Mucosa of gallbladder (tissue), 1 donor: ENCODE measurements around the gene CYP20A1. TPM values are rescaled to one million over a fixed set of nuclear protein-coding genes. Genes with fewer than 3 reads are reported as not detected.
"Not testable (repeated sequence)": the region's sequence is repeated elsewhere in the genome, so short reads cannot be mapped to it uniquely, and the experiment has no call there.

Experiments
- DNase-seq: peaks from one replicate; pipeline ENCODE4 v3.0.0-alpha.2; 2020; ENCODE audit warnings: low spot score
- total RNA-seq: library from RNA; stranded (reverse); gene quantifications from one replicate; pipeline ENCODE4 v1.2.1, GENCODE V29; 2021
- donor health status: DM: no; HTN: no; CAD: no.

Gene CYP20A1, protein sequence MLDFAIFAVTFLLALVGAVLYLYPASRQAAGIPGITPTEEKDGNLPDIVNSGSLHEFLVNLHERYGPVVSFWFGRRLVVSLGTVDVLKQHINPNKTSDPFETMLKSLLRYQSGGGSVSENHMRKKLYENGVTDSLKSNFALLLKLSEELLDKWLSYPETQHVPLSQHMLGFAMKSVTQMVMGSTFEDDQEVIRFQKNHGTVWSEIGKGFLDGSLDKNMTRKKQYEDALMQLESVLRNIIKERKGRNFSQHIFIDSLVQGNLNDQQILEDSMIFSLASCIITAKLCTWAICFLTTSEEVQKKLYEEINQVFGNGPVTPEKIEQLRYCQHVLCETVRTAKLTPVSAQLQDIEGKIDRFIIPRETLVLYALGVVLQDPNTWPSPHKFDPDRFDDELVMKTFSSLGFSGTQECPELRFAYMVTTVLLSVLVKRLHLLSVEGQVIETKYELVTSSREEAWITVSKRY
- 32.5 TPM for total RNA-seq

DNA sequence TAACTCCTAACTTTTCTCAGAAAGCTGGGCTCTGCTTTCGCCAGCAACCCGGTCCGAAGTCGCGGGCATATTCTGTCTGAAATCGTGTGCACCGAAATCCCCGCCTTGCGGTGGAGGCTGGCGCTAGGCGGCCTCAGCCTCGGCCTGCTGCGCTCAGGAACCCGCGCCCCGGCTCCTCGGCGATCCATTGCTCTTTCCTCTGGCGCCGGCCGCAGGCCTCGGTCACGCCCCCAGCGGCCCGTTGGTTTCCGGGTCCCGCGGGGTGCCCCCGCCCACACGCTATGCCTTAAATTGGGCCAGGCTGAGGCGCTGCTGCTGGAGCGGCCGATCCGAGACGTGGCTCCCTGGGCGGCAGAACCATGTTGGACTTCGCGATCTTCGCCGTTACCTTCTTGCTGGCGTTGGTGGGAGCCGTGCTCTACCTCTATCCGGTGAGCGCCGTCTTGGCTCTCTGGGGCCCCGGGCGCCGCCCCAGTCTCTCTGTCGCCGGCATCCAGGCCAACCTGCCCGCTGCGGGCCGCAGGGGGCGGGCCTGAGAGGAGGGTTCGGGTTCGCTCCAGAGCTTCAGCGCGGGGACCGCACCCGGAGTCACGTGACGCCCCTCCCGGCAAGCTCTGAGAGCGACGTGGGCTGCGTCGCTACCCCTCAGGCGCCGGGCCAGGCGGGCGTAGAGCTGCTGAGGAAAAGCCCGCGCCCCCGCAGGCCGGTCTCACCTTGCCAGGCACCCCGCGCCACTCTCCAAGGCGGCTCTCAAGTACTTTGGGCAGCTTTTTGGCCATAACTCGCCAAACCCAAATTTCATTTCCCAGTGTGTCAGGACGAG is at the start of gene CYP20A1:
CYP20A1 (plus strand) TSS at position 315 of the 823 bp plus-strand sequence; CDS start at position 360, 45 bp downstream.
- DNase-seq = peak; percentile 97

- not testable (repeated sequence) for DNase-seq
These were observed 48.3 kb upstream of the CYP20A1 start for GRCh38 chr2:203190547-203190946.

- not testable (repeated sequence) for DNase-seq
These were observed 47.8 kb upstream of the CYP20A1 start for GRCh38 chr2:203191026-203191425.

DNA sequence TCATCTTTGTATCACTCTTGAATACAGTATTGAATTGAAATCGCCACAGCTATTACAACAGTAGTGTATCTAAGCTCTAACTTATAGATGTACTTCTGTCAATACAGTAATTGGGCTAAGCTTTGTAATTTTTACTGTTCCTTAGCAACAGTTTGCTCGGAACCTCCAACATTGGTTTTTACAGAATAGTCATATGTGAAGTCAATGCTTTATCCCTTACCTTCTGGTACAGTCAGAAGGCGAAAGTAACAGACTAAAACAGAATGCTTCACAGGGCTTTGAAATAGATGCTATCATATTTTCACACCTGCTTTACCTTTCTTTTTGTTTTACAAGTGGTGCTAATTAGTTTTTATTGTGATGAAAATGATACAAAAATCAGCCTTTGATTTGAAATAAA is 46.9 kb upstream of the CYP20A1 start:
- DNase-seq = no peak

GRCh38 chr2:203195331-203196036 is 43.3 kb upstream of the CYP20A1 start:
- no peak for DNase-seq

- DNase-seq = no peak
These were observed 38.0 kb upstream of the CYP20A1 start for GRCh38 chr2:203200866-203201265.

- DNase-seq = no peak
These were observed 37.4 kb upstream of the CYP20A1 start for GRCh38 chr2:203201426-203201825.

DNA sequence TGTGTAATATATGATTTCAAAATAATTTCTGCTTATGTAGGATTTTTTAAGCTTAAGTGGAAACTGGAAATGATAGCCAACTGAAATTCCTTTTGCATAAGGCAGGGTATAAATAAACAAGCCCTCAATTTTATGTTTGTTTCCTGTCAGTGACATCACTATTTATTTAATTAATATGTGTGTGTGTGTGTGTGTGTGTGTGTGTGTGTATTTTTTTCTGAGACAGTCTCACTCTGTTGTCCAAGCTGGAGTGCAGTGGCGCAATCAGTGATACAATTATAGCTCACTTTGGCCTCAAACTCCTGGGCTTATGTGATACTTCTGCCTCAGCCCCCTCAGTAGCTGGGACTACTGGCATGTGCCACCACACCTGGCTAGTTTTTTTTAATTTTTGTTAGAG is 29.3 kb upstream of the CYP20A1 start:
- no peak for DNase-seq

DNA sequence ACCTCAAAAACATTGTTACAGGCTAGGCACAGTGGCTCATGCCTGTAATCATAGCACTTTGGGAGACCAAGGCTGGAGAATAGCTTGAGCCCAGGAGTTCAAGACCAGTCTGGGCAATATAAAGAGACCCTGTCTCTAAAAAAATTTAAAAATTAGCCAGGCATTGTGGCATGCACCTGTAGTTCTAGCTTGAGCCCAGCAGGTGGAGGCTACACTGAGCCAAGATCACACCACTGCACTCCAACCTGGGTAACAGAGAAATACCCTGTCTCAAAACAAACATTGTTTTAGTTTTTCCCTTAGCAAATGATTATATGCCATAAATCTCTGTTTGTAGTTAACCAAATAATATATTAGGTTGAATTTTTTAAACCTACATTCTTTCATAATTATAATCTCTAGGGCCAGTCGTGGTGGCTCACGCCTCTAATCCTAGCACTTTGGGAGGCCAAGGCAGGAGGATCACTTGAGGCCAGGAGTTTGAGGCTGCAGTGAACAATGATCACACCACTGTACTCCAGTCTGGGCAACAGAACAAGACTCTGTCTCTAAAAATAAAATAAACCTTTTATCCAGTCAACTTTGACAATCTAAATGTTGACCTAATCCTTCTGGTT is 13.3 kb upstream of the CYP20A1 start:
- no peak for DNase-seq

- DNase-seq = not testable (repeated sequence)
These were observed 9.1 kb upstream of the CYP20A1 start for GRCh38 chr2:203229674-203230073.

DNA sequence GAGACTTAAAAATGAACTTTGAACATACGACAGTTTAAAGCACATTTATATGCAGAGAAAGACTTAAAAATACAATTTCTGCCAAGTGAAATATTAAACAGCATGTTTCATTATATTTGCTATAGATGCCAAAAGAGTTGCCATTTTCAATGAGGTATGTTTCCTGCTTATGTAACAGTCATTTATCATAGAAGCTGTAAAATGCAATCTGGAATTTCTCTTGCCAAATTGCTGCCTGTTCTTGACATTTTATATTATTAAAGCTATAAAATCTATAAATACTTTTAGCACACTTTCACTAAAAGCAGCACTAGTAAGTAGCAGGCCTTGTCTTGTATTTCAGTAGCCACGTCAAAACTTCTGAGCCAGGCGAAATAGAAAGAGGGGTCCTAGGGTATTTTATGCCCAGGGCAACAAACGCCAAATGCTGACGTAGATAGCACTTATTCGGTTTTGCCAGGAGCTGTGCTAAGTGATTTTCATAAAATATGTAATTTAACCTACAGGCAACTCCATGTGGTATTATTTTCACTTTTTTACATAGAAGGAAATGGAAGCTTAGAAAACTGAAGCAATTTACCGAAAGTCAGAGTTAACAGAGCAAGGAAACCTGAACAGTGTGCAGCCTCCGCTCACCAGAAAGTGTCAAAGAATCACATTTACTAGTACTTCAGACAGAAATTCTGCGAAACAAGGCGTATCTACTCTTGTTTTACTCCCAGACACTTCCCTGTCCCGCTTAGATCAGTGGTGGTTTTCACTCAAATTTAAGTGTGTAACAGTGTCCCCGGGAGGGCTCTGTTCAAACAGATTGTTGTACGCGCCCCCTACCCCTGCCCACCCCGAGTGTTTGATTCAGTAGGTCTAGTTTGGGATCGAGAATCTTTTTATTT is 1.2 kb upstream of the CYP20A1 start:
- DNase-seq = no peak

DNA sequence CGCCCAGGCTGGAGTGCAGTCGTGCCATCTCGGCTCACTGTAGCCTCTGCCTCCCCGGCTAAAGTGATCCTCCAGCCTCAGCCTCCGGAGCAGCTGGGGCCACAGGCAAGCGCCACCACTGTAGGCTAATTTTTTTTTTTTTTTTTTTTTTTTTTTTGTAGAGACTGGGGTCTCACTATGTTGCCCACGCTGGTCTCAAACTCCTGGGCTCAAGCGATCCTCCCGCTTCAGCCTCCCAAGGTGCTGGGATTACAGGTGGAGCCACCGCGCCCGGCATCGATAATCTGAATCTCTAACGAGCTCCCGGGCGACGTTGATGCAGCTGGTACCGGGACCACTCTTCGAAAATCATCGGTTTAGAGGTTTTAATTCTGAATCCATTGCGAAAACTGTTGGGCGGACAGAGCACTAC is 520 bp upstream of the CYP20A1 start:
- DNase-seq = peak; percentile 11

DNA sequence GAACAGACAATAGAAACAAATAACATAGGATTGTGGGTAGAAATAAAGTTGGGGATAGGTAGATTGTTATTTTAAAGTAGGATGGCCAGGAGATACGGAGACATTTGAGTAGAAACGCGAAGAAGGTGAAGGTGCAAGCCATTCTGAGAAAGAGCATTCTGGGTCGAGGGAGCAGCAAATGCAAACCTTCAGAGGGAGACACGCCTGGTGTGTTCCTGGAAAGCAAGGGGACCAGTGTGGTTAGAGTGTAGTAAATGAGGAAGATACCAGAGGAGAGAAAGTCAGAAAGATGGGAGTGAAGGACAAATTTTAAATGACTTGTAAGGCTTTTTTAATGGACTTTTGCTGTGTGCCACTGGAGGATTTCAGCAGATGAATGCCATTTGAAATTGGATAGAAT is 1.7 kb downstream of the CYP20A1 start:
- no peak for DNase-seq

DNA sequence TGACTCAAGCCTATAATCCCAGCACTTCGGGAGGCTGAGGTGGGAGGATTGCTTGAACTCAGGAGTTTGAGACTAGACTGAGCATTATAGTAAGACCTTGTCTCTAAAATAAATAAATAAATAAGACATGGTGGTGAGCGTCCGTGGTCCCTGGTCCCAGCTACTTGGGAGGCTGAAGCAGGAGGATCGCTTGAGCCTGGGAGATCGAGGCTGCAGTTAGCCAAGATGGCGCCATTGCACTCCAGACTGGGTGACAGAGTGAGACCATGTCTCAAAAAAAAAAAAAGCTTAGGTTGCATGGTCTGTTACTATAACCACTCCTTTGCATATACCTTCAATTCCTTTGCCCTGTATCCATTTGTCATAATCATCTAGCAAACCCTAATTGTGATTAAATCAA is 3.7 kb downstream of the CYP20A1 start:
- DNase-seq = no peak

DNA sequence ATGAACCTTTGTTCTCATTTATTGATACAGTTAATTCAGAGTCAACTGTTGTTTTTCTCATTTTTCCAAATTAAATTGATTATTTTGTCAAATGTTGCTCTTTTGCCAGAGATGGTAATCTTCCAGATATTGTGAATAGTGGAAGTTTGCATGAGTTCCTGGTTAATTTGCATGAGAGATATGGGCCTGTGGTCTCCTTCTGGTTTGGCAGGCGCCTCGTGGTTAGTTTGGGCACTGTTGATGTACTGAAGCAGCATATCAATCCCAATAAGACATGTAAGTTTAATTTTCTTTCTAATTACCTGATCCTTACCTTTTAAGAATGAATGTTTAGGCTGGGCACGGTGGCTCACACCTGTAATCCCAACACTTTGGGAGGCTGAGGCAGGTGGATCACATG is 7.8 kb downstream of the CYP20A1 start:
- DNase-seq = no peak

DNA sequence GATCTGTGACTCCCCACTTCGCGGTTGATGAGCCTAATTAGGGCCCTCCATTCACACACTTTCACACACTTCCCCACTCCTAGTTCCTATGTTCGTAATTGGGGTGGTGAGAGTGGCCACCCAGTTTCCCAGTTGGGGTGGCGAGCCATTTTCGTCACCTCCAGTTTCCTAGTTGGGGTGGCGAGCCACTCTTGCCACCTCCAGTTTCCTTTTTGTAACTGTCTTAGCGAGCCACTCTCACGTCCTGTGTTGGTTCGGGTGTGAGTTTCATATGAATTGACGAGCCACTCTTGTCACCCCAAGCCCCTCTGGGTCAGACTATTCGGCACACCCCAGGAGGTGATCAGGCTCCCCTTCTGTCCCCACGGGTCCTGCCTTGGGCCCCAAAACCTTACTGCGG is 14.0 kb downstream of the CYP20A1 start:
- DNase-seq = no peak

DNA sequence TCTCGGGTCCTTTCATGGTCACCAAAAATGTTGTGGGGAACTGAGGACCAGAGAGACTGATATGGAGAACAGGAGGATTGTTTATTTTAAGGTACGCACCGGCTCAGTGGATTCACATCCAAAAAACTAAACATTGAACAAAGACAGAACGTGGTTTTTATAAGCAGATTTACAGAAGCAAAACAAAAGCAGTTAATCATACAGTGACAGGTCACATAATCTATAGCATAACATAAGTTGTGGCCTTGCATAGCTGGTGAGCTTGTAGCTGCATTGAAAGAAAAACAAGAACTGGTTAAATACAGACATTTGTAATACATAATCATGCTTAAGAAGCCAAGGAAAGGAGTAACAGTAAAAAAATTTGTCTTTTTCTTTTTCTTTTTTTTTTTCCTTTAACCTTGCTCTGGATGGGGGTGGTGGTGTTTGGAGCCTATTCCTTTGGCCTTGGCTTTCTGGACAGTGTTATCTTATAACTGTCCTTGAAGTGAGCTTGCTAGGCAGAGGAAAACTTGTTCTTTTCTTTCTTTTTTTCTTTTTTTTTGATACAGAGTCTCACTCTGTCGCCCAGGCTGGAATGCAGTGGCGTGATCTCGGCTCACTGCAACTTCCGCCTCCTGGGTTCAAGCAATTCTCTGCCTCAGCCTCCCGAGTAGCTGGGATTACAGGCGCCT is 14.7 kb downstream of the CYP20A1 start:
- not testable (repeated sequence) for DNase-seq

- DNase-seq = no peak
These were observed 22.7 kb downstream of the CYP20A1 start for GRCh38 chr2:203261326-203262159.

DNA sequence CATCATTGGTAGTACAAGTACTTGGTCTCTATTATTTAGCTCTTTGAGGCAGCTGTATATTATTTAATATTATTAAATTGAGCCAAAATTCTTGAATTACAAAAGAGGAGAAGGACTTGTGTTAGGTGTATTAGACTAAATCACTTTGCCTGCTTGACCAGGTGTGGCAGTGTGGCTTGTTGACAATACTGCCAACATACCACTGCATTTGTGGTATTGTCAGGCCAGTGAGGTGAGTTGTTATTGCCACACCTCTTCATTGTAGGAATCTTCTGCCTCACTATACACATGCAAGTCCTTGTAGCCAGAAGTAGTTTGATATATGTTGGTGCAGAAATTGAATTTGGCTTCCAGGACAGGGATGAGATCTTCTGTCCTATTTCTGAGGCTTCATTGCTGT is 40.5 kb downstream of the CYP20A1 start:
- DNase-seq = no peak
